ENCODE results near the gene NOTO.

GRCh38 chr2:73163483-73164367 lies 38.6 kb upstream of the NOTO start:
- TF ChIP-seq CTCF (IDR thresholded peaks at IDR 0.05) (peak; percentile 90), EZH2 (IDR thresholded peaks at IDR 0.05) (no peak), EZH2phosphoT487 (IDR thresholded peaks at IDR 0.05) (no peak)
